PC-3 (cell line): ENCODE measurements around the gene ACTR6. TPM values are rescaled to one million over a fixed set of nuclear protein-coding genes. Genes with fewer than 3 reads are reported as not detected.

Experiments
- ATAC-seq: fragments of 200-7000 bp; cut with Tn5 transposase; 2 replicates; pipeline ENCODE4 v1.9.1; 2020; ENCODE audit warnings: mild to moderate bottlenecking, moderate library complexity
- BruUV-seq: library from RNA; stranded (reverse); fragments of 400-500 nt; replicated peaks from 2 replicates; lab custom pipeline; 2021; lab: Mats Ljungman, UMichigan
- CTCF ChIA-PET: fragments of 300-600 bp; sonication (Branson Sonifier 250); formaldehyde crosslinking; loops from one replicate; lab custom pipeline; 2022; ENCODE audit warnings: antibody characterized with exemption; lab: Charles Lee
- POLR2A ChIA-PET: fragments of 300-600 bp; sonication (Branson Sonifier 250); formaldehyde crosslinking; loops from one replicate; lab custom pipeline; 2022; ENCODE audit warnings: antibody characterized with exemption; ENCODE audit not compliant: unreplicated experiment; lab: Charles Lee
- DNase-seq: peaks from one replicate; pipeline ENCODE4 v3.0.0-alpha.2; 2015
- H2AFZ ChIP-seq: fragments of 300-600 bp; sonication (generic); 2 replicates; pipeline ENCODE4 v1.6.0; 2016; ENCODE audit warnings: antibody characterized with exemption, low read length
- H3F3A ChIP-seq: fragments of 300-600 bp; sonication (generic); one replicate; pipeline ENCODE4 v1.6.0; 2017; ENCODE audit warnings: antibody characterized with exemption, low read length, control low read depth, mild to moderate bottlenecking; ENCODE audit not compliant: unreplicated experiment
- H3K27ac ChIP-seq: fragments of 300-600 bp; sonication (generic); 2 replicates; pipeline ENCODE4 v1.5.1; 2016; ENCODE audit warnings: mild to moderate bottlenecking, low read length
- H3K27me3 ChIP-seq: fragments of 300-600 bp; sonication (generic); 2 replicates; pipeline ENCODE4 v1.6.1; 2016; ENCODE audit warnings: low read length, mixed read lengths
- H3K36me3 ChIP-seq: fragments of 300-600 bp; sonication (generic); 2 replicates; pipeline ENCODE4 v1.6.1; 2016; ENCODE audit warnings: low read depth, mixed run types, low read length, mixed read lengths
- H3K4me1 ChIP-seq: fragments of 300-600 bp; sonication (generic); 2 replicates; pipeline ENCODE4 v1.5.1; 2016; ENCODE audit warnings: low read length; ENCODE audit not compliant: insufficient read depth
- H3K4me2 ChIP-seq: fragments of 300-600 bp; sonication (generic); 2 replicates; pipeline ENCODE4 v1.6.0; 2016; ENCODE audit warnings: low read length
- H3K4me3 ChIP-seq: fragments of 300-600 bp; sonication (generic); 2 replicates; pipeline ENCODE4 v1.5.1; 2016; ENCODE audit warnings: mild to moderate bottlenecking, low read length, mixed read lengths
- H3K79me2 ChIP-seq: fragments of 300-600 bp; sonication (generic); 2 replicates; pipeline ENCODE4 v1.6.1; 2017; ENCODE audit warnings: low read length, mixed read lengths
- H3K9ac ChIP-seq: fragments of 300-600 bp; sonication (generic); 2 replicates; pipeline ENCODE4 v1.6.0; 2016; ENCODE audit warnings: mild to moderate bottlenecking, low read length
- H3K9me2 ChIP-seq: fragments of 300-600 bp; sonication (generic); replicated peaks from 2 replicates; pipeline ENCODE4 v1.6.1; 2016; ENCODE audit warnings: mixed run types, low read length, mixed read lengths
- H3K9me3 ChIP-seq: fragments of 300-600 bp; sonication (generic); 2 replicates; pipeline ENCODE4 v1.6.1; 2016; ENCODE audit warnings: low read length, mixed read lengths
- H4K20me1 ChIP-seq: fragments of 300-600 bp; sonication (generic); 2 replicates; pipeline ENCODE4 v1.6.1; 2016; ENCODE audit warnings: low read length, mixed read lengths
- EZH2 ChIP-seq: fragments of 300-600 bp; sonication (generic); IDR thresholded peaks from one replicate; pipeline ENCODE4 v1.6.1; 2017; ENCODE audit warnings: antibody characterized with exemption, mild to moderate bottlenecking, low read length; ENCODE audit not compliant: unreplicated experiment
- EZH2phosphoT487 ChIP-seq: fragments of 300-600 bp; sonication (generic); IDR thresholded peaks from 2 replicates; pipeline ENCODE4 v1.6.1; 2018; ENCODE audit warnings: mild to moderate bottlenecking, antibody characterized with exemption, low read length, borderline replicate concordance
- intact Hi-C: fragments of 100-400 bp; cut with micrococcal nuclease; formaldehyde crosslinking; loops from 2 replicates; pipeline ENCODE4 v1.9.0; 2023
- total RNA-seq: library from RNA; depleted of rRNA; stranded (reverse); fragments of >200 nt; gene quantifications from 2 replicates; pipeline ENCODE4 v1.2.3, GENCODE V29; 2014
- TF ChIP-seq, protein P1 (sequence below): fragments of 300-600 bp; sonication (generic); conservative IDR thresholded peaks from 2 replicates; pipeline ENCODE4 v1.5.1; 2017; ENCODE audit warnings: antibody characterized with exemption, low read depth, mild to moderate bottlenecking, low read length

The ACTR6 gene
- total RNA-seq, 1 experiment from 2014 or later = 21.2 TPM

DNA sequence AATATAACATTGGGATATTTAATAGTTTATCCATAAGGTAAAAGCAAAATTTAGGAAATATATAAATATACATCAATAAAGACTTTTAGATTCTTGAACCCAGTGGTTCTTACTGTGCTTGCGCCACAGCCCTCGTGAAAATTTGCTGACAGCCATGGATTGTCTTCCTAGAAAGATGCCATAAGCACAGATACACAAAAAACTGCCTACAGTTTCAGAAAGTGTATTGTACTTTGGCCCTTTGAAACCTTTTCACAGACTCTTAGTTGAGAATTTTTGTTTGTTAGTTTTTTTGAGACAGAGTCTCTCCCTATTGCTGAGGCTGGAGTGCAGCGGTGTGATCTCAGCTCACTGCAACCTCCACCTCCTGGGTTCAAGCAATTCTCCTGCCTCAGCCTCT, 38.2 kb downstream of the ACTR6 start:
- intact Hi-C loops = no loop called here
- no peaks in the 10 kb centered on the region for H3K36me3 ChIP-seq
- TF ChIP-seq, protein P1, sequence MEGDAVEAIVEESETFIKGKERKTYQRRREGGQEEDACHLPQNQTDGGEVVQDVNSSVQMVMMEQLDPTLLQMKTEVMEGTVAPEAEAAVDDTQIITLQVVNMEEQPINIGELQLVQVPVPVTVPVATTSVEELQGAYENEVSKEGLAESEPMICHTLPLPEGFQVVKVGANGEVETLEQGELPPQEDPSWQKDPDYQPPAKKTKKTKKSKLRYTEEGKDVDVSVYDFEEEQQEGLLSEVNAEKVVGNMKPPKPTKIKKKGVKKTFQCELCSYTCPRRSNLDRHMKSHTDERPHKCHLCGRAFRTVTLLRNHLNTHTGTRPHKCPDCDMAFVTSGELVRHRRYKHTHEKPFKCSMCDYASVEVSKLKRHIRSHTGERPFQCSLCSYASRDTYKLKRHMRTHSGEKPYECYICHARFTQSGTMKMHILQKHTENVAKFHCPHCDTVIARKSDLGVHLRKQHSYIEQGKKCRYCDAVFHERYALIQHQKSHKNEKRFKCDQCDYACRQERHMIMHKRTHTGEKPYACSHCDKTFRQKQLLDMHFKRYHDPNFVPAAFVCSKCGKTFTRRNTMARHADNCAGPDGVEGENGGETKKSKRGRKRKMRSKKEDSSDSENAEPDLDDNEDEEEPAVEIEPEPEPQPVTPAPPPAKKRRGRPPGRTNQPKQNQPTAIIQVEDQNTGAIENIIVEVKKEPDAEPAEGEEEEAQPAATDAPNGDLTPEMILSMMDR = no peak
- TF ChIP-seq EZH2phosphoT487 (no peak), EZH2 (no peak)
- ATAC-seq (no peak), DNase-seq (no peak)
- H3K4me2 ChIP-seq = no peak overlapping the region
- H3K9me3 ChIP-seq = no peaks in the 10 kb centered on the region
- CTCF ChIA-PET = no interaction called here
- no peak overlapping the region for H3K4me3 ChIP-seq
- H3K79me2 ChIP-seq = no peaks in the 10 kb centered on the region
- no peaks in the 10 kb centered on the region for H3K27me3 ChIP-seq
- no peaks in the 10 kb centered on the region for H3K9me2 ChIP-seq
- no TSS peak for BruUV-seq
- peaks cover 9% of the 10 kb centered on the region for H3K4me1 ChIP-seq
- H4K20me1 ChIP-seq = no peaks in the 10 kb centered on the region
- no peak overlapping the region for H3K9ac ChIP-seq
- no peaks in the 10 kb centered on the region for H3F3A ChIP-seq
- POLR2A ChIA-PET = no interaction called here
- H2AFZ ChIP-seq = no peak overlapping the region
- H3K27ac ChIP-seq = no peak overlapping the region

DNA sequence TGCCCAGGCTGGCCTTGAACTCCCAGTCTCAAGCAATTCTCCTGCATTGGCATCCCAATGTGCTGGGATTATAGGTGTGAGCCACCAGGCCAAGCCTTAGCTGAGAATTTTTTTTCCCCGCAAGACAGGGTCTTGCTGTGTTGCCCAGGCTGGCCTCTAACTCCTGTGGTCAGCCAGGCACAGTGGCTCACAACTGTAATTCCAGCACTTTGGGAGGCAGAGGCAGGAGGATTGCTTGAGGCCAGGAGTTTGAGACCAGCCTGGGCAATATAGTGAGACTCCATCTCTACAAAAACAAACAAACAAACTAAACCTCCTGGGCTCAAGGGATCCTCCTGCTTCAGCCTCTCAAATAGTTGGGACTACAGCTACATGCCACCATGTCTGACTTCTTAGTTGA, 39.0 kb downstream of the ACTR6 start:
- no peak overlapping the region for H3K4me3 ChIP-seq
- H3K79me2 ChIP-seq = no peaks in the 10 kb centered on the region
- H3K4me2 ChIP-seq = no peak overlapping the region
- no peak overlapping the region for H3K9ac ChIP-seq
- no TSS peak for BruUV-seq
- ATAC-seq (no peak), DNase-seq (no peak)
- no peaks in the 10 kb centered on the region for H3F3A ChIP-seq
- no peaks in the 10 kb centered on the region for H3K9me3 ChIP-seq
- H3K4me1 ChIP-seq = peaks cover 1% of the 10 kb centered on the region
- no peaks in the 10 kb centered on the region for H3K9me2 ChIP-seq
- POLR2A ChIA-PET = no interaction called here
- CTCF ChIA-PET = no interaction called here
- H4K20me1 ChIP-seq = no peaks in the 10 kb centered on the region
- H3K27me3 ChIP-seq = no peaks in the 10 kb centered on the region
- no peak overlapping the region for H2AFZ ChIP-seq
- intact Hi-C loops = no loop called here
- no peaks in the 10 kb centered on the region for H3K36me3 ChIP-seq
- TF ChIP-seq, protein P1 = no peak
- TF ChIP-seq EZH2 = no peak
- no peak for TF ChIP-seq EZH2phosphoT487
- H3K27ac ChIP-seq = no peak overlapping the region

DNA sequence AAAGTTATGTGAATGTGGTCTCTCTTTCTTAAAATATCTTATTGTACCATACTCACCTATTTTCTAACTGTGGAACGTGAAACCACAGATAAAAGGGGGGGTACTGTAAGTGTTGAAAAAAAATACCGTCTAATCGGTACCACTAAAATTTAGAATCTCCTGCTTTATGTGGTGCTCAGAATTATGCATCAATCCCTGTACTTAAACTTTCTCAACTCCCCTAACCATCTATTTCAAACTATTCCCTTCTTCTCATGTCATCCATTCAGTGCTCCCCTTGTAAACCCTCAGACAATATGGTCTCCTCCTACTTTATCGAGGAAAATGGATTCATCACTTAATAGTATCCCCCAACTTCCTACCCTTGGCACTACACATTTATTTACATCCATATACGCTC, 42.5 kb downstream of the ACTR6 start:
- no peak for ATAC-seq
- ChIA-PET CTCF (no interaction called here), POLR2A (no interaction called here)

More for the DNA sequence above, 42.5 kb downstream of the ACTR6 start:
- no peaks in the 10 kb centered on the region for H3K9me2 ChIP-seq
- intact Hi-C loops = no loop called here
- H3K9ac ChIP-seq = no peak overlapping the region
- no peaks in the 10 kb centered on the region for H4K20me1 ChIP-seq
- H3K27ac ChIP-seq = no peak overlapping the region
- H2AFZ ChIP-seq = no peak overlapping the region
- H3K4me2 ChIP-seq = no peak overlapping the region
- H3K36me3 ChIP-seq = no peaks in the 10 kb centered on the region
- DNase-seq = no peak
- H3F3A ChIP-seq = no peaks in the 10 kb centered on the region
- no peak overlapping the region for H3K4me3 ChIP-seq
- no peaks in the 10 kb centered on the region for H3K27me3 ChIP-seq
- H3K4me1 ChIP-seq = no peaks in the 10 kb centered on the region
- BruUV-seq = no TSS peak
- H3K79me2 ChIP-seq = no peaks in the 10 kb centered on the region
- H3K9me3 ChIP-seq = no peaks in the 10 kb centered on the region
- TF ChIP-seq, protein P1 = no peak
- TF ChIP-seq EZH2 = no peak
- no peak for TF ChIP-seq EZH2phosphoT487
